Fibroblast of lung (primary cell): Measurements from ENCODE around the gene ANKEF1. TPM values are rescaled to one million over a fixed set of nuclear protein-coding genes. Genes with fewer than 3 reads are reported as not detected.

Experiments
- DNase-seq, 2 donors: peaks; one replicate each; pipeline versions ENCODE4 v3.0.0 to v3.0.0-alpha.2; 2010; ENCODE audit warnings: low read depth in 2 of 2
- H2AFZ ChIP-seq: 2 replicates; pipeline ENCODE4 v1.5.1; 2012; ENCODE audit warnings: low read length, control low read depth, inconsistent platforms
- H3K27ac ChIP-seq: 2 replicates; pipeline ENCODE4 v1.5.1; 2011; ENCODE audit warnings: low read length, control low read depth; ENCODE audit not compliant: insufficient read depth
- H3K27me3 ChIP-seq: 2 replicates; pipeline ENCODE4 v1.5.1; 2011; ENCODE audit warnings: mild to moderate bottlenecking, low read length; ENCODE audit not compliant: control insufficient read depth, insufficient read depth
- H3K36me3 ChIP-seq: 2 replicates; pipeline ENCODE4 v1.5.1; 2011; ENCODE audit warnings: low read length; ENCODE audit not compliant: control insufficient read depth, insufficient read depth
- H3K4me1 ChIP-seq: 2 replicates; pipeline ENCODE4 v1.5.1; 2011; ENCODE audit warnings: low read length; ENCODE audit not compliant: control insufficient read depth, insufficient read depth; ENCODE audit errors: extremely low read depth
- H3K4me2 ChIP-seq: 2 replicates; pipeline ENCODE4 v1.5.1; 2011; ENCODE audit warnings: low read length, control low read depth; ENCODE audit not compliant: insufficient read depth; ENCODE audit errors: extremely low read depth
- H3K4me3 ChIP-seq, 4 experiments: fragments of 200-600 bp in 1 of 4; sonication (generic) in 1 of 4; replicated peaks in 1 of 4; 2 replicates each; pipeline ENCODE4 v1.5.1; 2011 to 2016; ENCODE audit warnings: low read length in 4 of 4, low read depth in 3 of 4, mild to moderate bottlenecking in 3 of 4, control low read depth in 2 of 4, inconsistent platforms in 1 of 4, mixed read lengths in 1 of 4; ENCODE audit not compliant: insufficient read depth in 1 of 4; ENCODE audit errors: control extremely low read depth in 1 of 4
- H3K79me2 ChIP-seq: 2 replicates; pipeline ENCODE4 v1.5.1; 2012; ENCODE audit warnings: mild to moderate bottlenecking, low read length, inconsistent platforms; ENCODE audit not compliant: control insufficient read depth, insufficient read depth
- H3K9ac ChIP-seq: 2 replicates; pipeline ENCODE4 v1.5.1; 2011; ENCODE audit warnings: mild to moderate bottlenecking, low read length, control low read depth; ENCODE audit not compliant: insufficient read depth
- H3K9me3 ChIP-seq: 2 replicates; pipeline ENCODE4 v1.5.1; 2012; ENCODE audit warnings: low read depth, low read length; ENCODE audit not compliant: control insufficient read depth, insufficient read depth
- H4K20me1 ChIP-seq: 2 replicates; pipeline ENCODE4 v1.5.1; 2011; ENCODE audit warnings: low read length; ENCODE audit not compliant: control insufficient read depth, insufficient read depth; ENCODE audit errors: extremely low read depth
- CTCF ChIP-seq, 2 donors: IDR thresholded peaks in 1 of 2; conservative IDR thresholded peaks in 1 of 2; 1 replicate in 1 of 2; 2 replicates in 1 of 2; pipeline ENCODE4 v1.5.1; 2011 to 2012; ENCODE audit warnings: low read length in 2 of 2, control low read depth in 1 of 2, inconsistent platforms in 1 of 2, low read depth in 1 of 2, mild to moderate bottlenecking in 1 of 2
- EZH2 ChIP-seq: IDR thresholded peaks from 2 replicates; pipeline ENCODE4 v1.5.1; 2012; ENCODE audit warnings: low read length, control low read depth, mild to moderate bottlenecking; ENCODE audit errors: missing control alignments
- polyA plus RNA-seq, 2 donors: library from polyadenylated mRNA; depleted of rRNA in 1 of 2; stranded (reverse) in 1 of 2; unstranded in 1 of 2; fragments of >200 nt; gene quantifications; 2 replicates each; pipeline ENCODE4 v1.2.1, GENCODE V29; 2011 to 2012; ENCODE audit warnings: missing spikeins in 1 of 2
- total RNA-seq: library from RNA; depleted of rRNA; stranded (reverse); fragments of >200 nt; gene quantifications from 2 replicates; pipeline ENCODE4 v1.2.1, GENCODE V29; 2014

ANKEF1 gene
- total and polyA plus RNA-seq, 2 donors (not counting 1 experiment from before 2014, with no cell fraction given) = 1.6 to 3.5 TPM

DNA sequence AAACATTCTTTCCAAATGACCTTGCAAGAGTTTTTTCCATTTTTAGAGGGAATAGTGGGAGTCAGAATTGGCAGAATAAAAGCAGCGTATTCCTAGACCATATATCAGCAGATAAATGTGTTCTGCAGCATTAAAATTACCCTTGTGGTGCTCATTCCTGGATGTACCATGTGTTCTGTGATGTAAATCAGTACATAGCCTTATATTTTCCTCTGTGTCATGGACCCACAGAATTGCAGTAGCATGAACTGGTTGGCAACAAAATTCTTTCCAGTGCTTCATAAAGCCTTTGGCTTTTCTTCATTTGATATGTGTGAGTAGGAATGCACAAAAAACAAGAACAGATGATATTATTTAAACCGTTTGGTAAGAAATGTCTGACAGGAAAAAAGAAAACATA, 32.5 kb downstream of the ANKEF1 start:
- no peaks in the 10 kb centered on the region for H3K4me1 ChIP-seq
- H3K27ac ChIP-seq = no peak overlapping the region
- H3K79me2 ChIP-seq = no peaks in the 10 kb centered on the region
- H3K27me3 ChIP-seq = no peaks in the 10 kb centered on the region
- no peaks in the 10 kb centered on the region for H3K9me3 ChIP-seq
- no peak overlapping the region for H3K4me3 ChIP-seq
- no peak overlapping the region for H3K4me2 ChIP-seq
- H3K36me3 ChIP-seq = no peaks in the 10 kb centered on the region
- no peak overlapping the region for H3K9ac ChIP-seq
- no peaks in the 10 kb centered on the region for H4K20me1 ChIP-seq
- no peak overlapping the region for H2AFZ ChIP-seq
- TF ChIP-seq EZH2 = no peak
- TF ChIP-seq CTCF (conservative IDR thresholded peaks at IDR 0.05 in 1 of 2, IDR thresholded peaks at IDR 0.05 in 1 of 2; ENCODE audit: low read depth in 1 of 2, low read length in 2 of 2) = no peak
- peak in 1 of 2 donors; percentile 41 for DNase-seq

DNA sequence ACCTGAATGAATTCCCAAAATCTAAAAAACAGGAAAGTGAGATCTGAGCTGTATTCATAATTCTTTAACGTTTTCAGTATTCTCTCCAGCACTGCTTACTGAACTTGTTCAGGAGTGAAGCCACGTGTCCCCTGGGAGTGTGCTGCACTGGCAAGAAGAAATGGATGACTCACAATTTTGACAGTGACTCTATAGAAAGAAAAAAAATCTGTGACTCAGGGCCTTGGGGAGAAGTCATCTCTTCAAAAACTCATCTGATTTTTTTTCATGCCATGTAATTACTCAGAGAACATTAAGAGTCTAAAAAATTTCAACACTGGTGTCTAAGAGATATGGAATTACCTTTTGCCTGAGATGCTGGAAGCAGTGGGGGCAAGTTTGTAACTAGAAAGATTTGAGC, 39.7 kb downstream of the ANKEF1 start:
- H3K4me1 ChIP-seq = peaks cover 16% of the 10 kb centered on the region
- H3K4me2 ChIP-seq = peak overlapping the region; percentile 62
- TF ChIP-seq EZH2 (no peak), CTCF (conservative IDR thresholded peaks at IDR 0.05 in 1 of 2, IDR thresholded peaks at IDR 0.05 in 1 of 2; ENCODE audit: low read depth in 1 of 2, low read length in 2 of 2) (no peak)
- H3K9me3 ChIP-seq = no peaks in the 10 kb centered on the region
- H3K27me3 ChIP-seq = no peaks in the 10 kb centered on the region
- H2AFZ ChIP-seq = no peak overlapping the region
- H3K9ac ChIP-seq = no peak overlapping the region
- H3K27ac ChIP-seq = no peak overlapping the region
- no peaks in the 10 kb centered on the region for H3K79me2 ChIP-seq
- peak; percentile 90 to 95 for DNase-seq
- no peaks in the 10 kb centered on the region for H4K20me1 ChIP-seq
- H3K36me3 ChIP-seq = no peaks in the 10 kb centered on the region
- H3K4me3 ChIP-seq = no peak overlapping the region

- Histone ChIP-seq H3K36me3 (no peaks in the 10 kb centered on the region), H3K79me2 (no peaks in the 10 kb centered on the region), H3K4me1 (peaks cover 19% of the 10 kb centered on the region), H3K27ac (no peak overlapping the region), H2AFZ (no peak overlapping the region), H3K4me3 (no peak overlapping the region), H4K20me1 (no peaks in the 10 kb centered on the region), H3K27me3 (no peaks in the 10 kb centered on the region), H3K4me2 (no peak overlapping the region), H3K9me3 (no peaks in the 10 kb centered on the region), H3K9ac (no peak overlapping the region)
- DNase-seq = no peak
- TF ChIP-seq CTCF (conservative IDR thresholded peaks at IDR 0.05 in 1 of 2, IDR thresholded peaks at IDR 0.05 in 1 of 2; ENCODE audit: low read depth in 1 of 2, low read length in 2 of 2) (no peak), EZH2 (no peak)
Observed at GRCh38 chr20:10075606-10076005, 40.8 kb downstream of the ANKEF1 start.
